RCC 7860 (cell line): ENCODE measurements around the gene NR1I3.

Source experiments
- DNase-seq: peaks from one replicate; pipeline ENCODE4 v3.0.0-alpha.2; 2015; ENCODE audit warnings: low spot score
- FAIRE-seq: peaks from 2 replicates; lab custom pipeline; 2012; peaks lifted over from hg19 to GRCh38; lab: Jason Lieb, UNC

Gene NR1I3

GRCh38 chr1:161219078-161219892, 18.7 kb downstream of the NR1I3 start:
- DNase-seq (no peak), FAIRE-seq (no peak)

- DNase-seq (no peak), FAIRE-seq (no peak)
Observed at GRCh38 chr1:161218301-161219077, 19.5 kb downstream of the NR1I3 start.

- FAIRE-seq, result no peak
Observed at GRCh38 chr1:161217831-161218230, 20.2 kb downstream of the NR1I3 start.

GRCh38 chr1:161216945-161217712, 20.9 kb downstream of the NR1I3 start:
- DNase-seq (peak; percentile 89), FAIRE-seq (peak; percentile 90)

More at GRCh38 chr1:161217831-161218230, 20.2 kb downstream of the NR1I3 start:
- DNase-seq, result no peak

GRCh38 chr1:161215076-161215475, 22.9 kb downstream of the NR1I3 start, which contains the start of gene FCER1G:
TSS of gene FCER1G (plus strand) at chr1:161215295. CDS start at chr1:161215322, 27 bp downstream.
- DNase-seq (no peak), FAIRE-seq (no peak)

- DNase-seq (no peak), FAIRE-seq (no peak)
Observed at GRCh38 chr1:161214369-161214768, 23.6 kb downstream of the NR1I3 start.

GRCh38 chr1:161209790-161210409, 28.1 kb downstream of the NR1I3 start:
- DNase-seq (peak; percentile 51), FAIRE-seq (no peak)

GRCh38 chr1:161207173-161207572, 30.8 kb downstream of the NR1I3 start:
- FAIRE-seq, result no peak
- DNase-seq, result no peak

GRCh38 chr1:161206411-161207140, 31.4 kb downstream of the NR1I3 start:
- DNase-seq, result no peak
- FAIRE-seq, result no peak

GRCh38 chr1:161201836-161202712, 35.9 kb downstream of the NR1I3 start, which contains the start of gene NDUFS2:
TSS of gene NDUFS2 (plus strand) at chr1:161202367. CDS start at chr1:161202386, 19 bp downstream.
- DNase-seq, result peak; percentile 95
- peak; percentile 73 for FAIRE-seq

GRCh38 chr1:161200992-161201835, 36.8 kb downstream of the NR1I3 start:
- no peak for DNase-seq
- no peak for FAIRE-seq

- no peak for FAIRE-seq
Observed at GRCh38 chr1:161200421-161200991, 37.5 kb downstream of the NR1I3 start.

GRCh38 chr1:161199506-161200139, 38.4 kb downstream of the NR1I3 start:
- DNase-seq (no peak), FAIRE-seq (no peak)

More at GRCh38 chr1:161200421-161200991, 37.5 kb downstream of the NR1I3 start:
- DNase-seq, result no peak

- FAIRE-seq, result no peak
- DNase-seq, result no peak
Observed at GRCh38 chr1:161198897-161199431, 39.0 kb downstream of the NR1I3 start, which contains the start of gene ADAMTS4. TSS of gene ADAMTS4 (minus strand) at chr1:161199054. CDS start at chr1:161198627, 427 bp downstream.

GRCh38 chr1:161198194-161198896, 39.7 kb downstream of the NR1I3 start:
- FAIRE-seq (no peak), DNase-seq (no peak)

GRCh38 chr1:161197560-161198193, 40.3 kb downstream of the NR1I3 start:
- no peak for DNase-seq
- FAIRE-seq, result no peak
